K562 (cell line): Measurements from ENCODE around the gene WASF2. TPM values are rescaled to one million over a fixed set of nuclear protein-coding genes. Genes with fewer than 3 reads are reported as not detected.

Experiments used
- ATF1 ChIP-seq, 2 experiments: fragments of 450-650 bp in 1 of 2; IDR thresholded peaks; 2 replicates each; pipeline ENCODE4 v1.6.1; 2016; ENCODE audit warnings: missing compliant biosample characterization in 1 of 2, missing genetic modification characterization in 1 of 2
- BCL6 ChIP-seq: fragments of 250-450 bp; sonication (Bioruptor Pico); IDR thresholded peaks from 2 replicates; pipeline ENCODE4 v1.4.0; 2020
- BRD9 ChIP-seq: fragments of 450-650 bp; IDR thresholded peaks from 2 replicates; pipeline ENCODE4 v1.6.1; 2018; ENCODE audit warnings: low read depth; ENCODE audit not compliant: partially characterized antibody
- KLF16 ChIP-seq: IDR thresholded peaks from 2 replicates; pipeline ENCODE4 v1.6.1; 2016; ENCODE audit warnings: antibody characterized with exemption
- RNF2 ChIP-seq: sonication (generic); IDR thresholded peaks from 2 replicates; pipeline ENCODE4 v1.6.1; 2016
- ZBTB17 ChIP-seq: fragments of 450-650 bp; formaldehyde crosslinking; IDR thresholded peaks from 2 replicates; pipeline ENCODE4 v1.4.0; 2020; ENCODE audit warnings: mild to moderate bottlenecking
- ZNF584 ChIP-seq: fragments of 200-800 bp; sonication (Bioruptor generic); IDR thresholded peaks from 2 replicates; pipeline ENCODE4 v1.6.1; 2016; ENCODE audit warnings: low read depth, mild to moderate bottlenecking, missing genetic modification characterization, missing compliant biosample characterization
- polyA plus RNA-seq, 8 experiments: library from polyadenylated mRNA; depleted of rRNA in 4 of 8; stranded (reverse) in 5 of 8; unstranded in 3 of 8; fragments of >200 nt; fragmentation: Nextera tagmentation in 2 of 8; fragmentation: Illumina TruSeq in 1 of 8; extraction: Ambion mirVana in 2 of 8; extraction: Trizol in 1 of 8; gene quantifications; 2 replicates each; pipeline versions ENCODE4 v1.2.1 to v1.2.3, GENCODE V29; 2011 to 2014; ENCODE audit warnings: inconsistent platforms in 1 of 8, missing spikeins in 1 of 8
- total RNA-seq, 7 experiments: library from RNA; depleted of rRNA in 6 of 7; stranded (reverse); fragments of >200 nt in 6 of 7; fragmentation: Illumina TruSeq in 2 of 7; extraction: Trizol in 2 of 7; gene quantifications; 2 replicates each; pipeline versions ENCODE4 v1.2.1 to v1.2.3, GENCODE V29; 2011 to 2021; ENCODE audit warnings: low replicate concordance in 1 of 7
- TF ChIP-seq, protein P1 (sequence below): IDR thresholded peaks from 3 replicates; pipeline ENCODE4 v1.6.1; 2011; ENCODE audit warnings: borderline replicate concordance, mild to moderate bottlenecking; ENCODE audit not compliant: insufficient read length, insufficient read depth
- TF ChIP-seq, protein P2 (sequence below): fragments of 250-450 bp; sonication (Bioruptor Pico); IDR thresholded peaks from 2 replicates; pipeline ENCODE4 v1.4.0; 2020; ENCODE audit warnings: mild to moderate bottlenecking, moderate library complexity, borderline replicate concordance
- TF ChIP-seq, protein P3 (sequence below): fragments of 250-450 bp; sonication (Bioruptor Pico); IDR thresholded peaks from 2 replicates; pipeline ENCODE4 v1.9.0; 2021; ENCODE audit warnings: mild to moderate bottlenecking
- TF ChIP-seq, protein P4 (sequence below), 3 experiments: IDR thresholded peaks in 2 of 3; conservative IDR thresholded peaks in 1 of 3; 2 replicates each; pipeline ENCODE4 v1.5.1; 2011 to 2012; ENCODE audit warnings: low read length in 3 of 3, mild to moderate bottlenecking in 3 of 3, control low read depth in 2 of 3, improper control_type of control experiment in 1 of 3, inconsistent platforms in 1 of 3, low read depth in 1 of 3, mixed read lengths in 1 of 3, moderate library complexity in 1 of 3; ENCODE audit not compliant: insufficient read depth in 2 of 3
- TF ChIP-seq, protein P5 (sequence below), 2 experiments: fragments of 450-650 bp; formaldehyde crosslinking in 1 of 2; IDR thresholded peaks; 2 replicates each; pipeline versions ENCODE4 v1.4.0 to v1.6.1; 2014 to 2020; ENCODE audit warnings: mild to moderate bottlenecking in 2 of 2, borderline replicate concordance in 1 of 2, low read depth in 1 of 2

Gene WASF2
- total and polyA plus RNA-seq, 9 of the 15 experiments (the other 6 are each of a cell fraction or from before 2014, with no cell fraction given): 8.2 to 163 (median 31.2) TPM

DNA sequence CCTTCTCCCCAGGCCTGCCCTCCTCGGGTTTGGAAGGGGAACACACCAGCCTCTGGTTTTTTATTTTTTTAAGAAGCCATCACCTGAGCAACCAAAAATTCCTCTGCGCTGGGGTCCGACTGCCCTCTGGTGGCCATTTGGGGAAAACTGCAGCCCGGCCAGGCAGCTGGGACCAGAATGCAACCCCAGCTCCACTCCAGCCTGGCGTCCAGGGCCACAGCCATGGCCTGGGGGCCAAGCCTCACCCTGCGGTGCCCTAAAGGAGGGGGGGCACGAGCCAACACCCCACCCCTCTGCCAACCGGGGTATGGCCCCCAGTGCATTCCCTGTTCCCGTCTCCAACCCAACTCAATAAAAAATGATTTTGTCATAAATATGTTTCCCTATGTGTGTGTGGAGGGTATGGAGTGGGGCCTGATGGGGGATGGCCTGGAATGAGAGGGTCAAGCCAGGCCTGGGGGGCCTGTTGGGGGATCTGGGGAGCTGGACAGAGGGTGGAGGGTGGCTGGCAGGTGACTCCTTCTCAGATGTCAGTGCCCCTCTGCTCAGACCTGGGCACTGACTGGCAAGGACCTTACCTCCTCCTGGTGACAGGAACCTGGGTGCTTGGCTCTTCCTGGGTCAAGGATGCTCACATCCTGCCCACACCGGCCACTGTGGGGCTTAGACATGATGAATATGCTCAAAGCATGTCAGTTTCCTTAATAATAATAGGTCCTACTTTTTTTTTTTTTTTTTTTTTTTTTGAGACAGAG lies 94.3 kb downstream of the WASF2 start (continued):
- TF ChIP-seq BRD9: no peak
- TF ChIP-seq ZNF584: no peak
- TF ChIP-seq, protein P1, sequence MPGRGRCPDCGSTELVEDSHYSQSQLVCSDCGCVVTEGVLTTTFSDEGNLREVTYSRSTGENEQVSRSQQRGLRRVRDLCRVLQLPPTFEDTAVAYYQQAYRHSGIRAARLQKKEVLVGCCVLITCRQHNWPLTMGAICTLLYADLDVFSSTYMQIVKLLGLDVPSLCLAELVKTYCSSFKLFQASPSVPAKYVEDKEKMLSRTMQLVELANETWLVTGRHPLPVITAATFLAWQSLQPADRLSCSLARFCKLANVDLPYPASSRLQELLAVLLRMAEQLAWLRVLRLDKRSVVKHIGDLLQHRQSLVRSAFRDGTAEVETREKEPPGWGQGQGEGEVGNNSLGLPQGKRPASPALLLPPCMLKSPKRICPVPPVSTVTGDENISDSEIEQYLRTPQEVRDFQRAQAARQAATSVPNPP: no peak
- TF ChIP-seq, protein P2, sequence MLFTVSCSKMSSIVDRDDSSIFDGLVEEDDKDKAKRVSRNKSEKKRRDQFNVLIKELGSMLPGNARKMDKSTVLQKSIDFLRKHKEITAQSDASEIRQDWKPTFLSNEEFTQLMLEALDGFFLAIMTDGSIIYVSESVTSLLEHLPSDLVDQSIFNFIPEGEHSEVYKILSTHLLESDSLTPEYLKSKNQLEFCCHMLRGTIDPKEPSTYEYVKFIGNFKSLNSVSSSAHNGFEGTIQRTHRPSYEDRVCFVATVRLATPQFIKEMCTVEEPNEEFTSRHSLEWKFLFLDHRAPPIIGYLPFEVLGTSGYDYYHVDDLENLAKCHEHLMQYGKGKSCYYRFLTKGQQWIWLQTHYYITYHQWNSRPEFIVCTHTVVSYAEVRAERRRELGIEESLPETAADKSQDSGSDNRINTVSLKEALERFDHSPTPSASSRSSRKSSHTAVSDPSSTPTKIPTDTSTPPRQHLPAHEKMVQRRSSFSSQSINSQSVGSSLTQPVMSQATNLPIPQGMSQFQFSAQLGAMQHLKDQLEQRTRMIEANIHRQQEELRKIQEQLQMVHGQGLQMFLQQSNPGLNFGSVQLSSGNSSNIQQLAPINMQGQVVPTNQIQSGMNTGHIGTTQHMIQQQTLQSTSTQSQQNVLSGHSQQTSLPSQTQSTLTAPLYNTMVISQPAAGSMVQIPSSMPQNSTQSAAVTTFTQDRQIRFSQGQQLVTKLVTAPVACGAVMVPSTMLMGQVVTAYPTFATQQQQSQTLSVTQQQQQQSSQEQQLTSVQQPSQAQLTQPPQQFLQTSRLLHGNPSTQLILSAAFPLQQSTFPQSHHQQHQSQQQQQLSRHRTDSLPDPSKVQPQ (CRISPR knock-in tag): no peak
- TF ChIP-seq ZBTB17 (CRISPR knock-in tag): no peak
- TF ChIP-seq RNF2: no peak
- TF ChIP-seq, protein P3, sequence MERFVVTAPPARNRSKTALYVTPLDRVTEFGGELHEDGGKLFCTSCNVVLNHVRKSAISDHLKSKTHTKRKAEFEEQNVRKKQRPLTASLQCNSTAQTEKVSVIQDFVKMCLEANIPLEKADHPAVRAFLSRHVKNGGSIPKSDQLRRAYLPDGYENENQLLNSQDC (CRISPR knock-in tag): no peak
- TF ChIP-seq, protein P4, sequence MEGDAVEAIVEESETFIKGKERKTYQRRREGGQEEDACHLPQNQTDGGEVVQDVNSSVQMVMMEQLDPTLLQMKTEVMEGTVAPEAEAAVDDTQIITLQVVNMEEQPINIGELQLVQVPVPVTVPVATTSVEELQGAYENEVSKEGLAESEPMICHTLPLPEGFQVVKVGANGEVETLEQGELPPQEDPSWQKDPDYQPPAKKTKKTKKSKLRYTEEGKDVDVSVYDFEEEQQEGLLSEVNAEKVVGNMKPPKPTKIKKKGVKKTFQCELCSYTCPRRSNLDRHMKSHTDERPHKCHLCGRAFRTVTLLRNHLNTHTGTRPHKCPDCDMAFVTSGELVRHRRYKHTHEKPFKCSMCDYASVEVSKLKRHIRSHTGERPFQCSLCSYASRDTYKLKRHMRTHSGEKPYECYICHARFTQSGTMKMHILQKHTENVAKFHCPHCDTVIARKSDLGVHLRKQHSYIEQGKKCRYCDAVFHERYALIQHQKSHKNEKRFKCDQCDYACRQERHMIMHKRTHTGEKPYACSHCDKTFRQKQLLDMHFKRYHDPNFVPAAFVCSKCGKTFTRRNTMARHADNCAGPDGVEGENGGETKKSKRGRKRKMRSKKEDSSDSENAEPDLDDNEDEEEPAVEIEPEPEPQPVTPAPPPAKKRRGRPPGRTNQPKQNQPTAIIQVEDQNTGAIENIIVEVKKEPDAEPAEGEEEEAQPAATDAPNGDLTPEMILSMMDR (IDR thresholded peaks at IDR 0.05 in 2 of 3, conservative IDR thresholded peaks at IDR 0.05 in 1 of 3; ENCODE audit: insufficient read depth in 2 of 3, low read depth in 1 of 3, low read length in 3 of 3): peak; percentile 97 to 99 (median 99)
- no peak for TF ChIP-seq BCL6 (CRISPR knock-in tag)
- peak; percentile 64 for TF ChIP-seq KLF16
- no peak for TF ChIP-seq ATF1 (CRISPR knock-in tag; IDR thresholded peaks at IDR 0.05)
- no peak for TF ChIP-seq ATF1 (tag; IDR thresholded peaks at IDR 0.05)
- TF ChIP-seq, protein P5, sequence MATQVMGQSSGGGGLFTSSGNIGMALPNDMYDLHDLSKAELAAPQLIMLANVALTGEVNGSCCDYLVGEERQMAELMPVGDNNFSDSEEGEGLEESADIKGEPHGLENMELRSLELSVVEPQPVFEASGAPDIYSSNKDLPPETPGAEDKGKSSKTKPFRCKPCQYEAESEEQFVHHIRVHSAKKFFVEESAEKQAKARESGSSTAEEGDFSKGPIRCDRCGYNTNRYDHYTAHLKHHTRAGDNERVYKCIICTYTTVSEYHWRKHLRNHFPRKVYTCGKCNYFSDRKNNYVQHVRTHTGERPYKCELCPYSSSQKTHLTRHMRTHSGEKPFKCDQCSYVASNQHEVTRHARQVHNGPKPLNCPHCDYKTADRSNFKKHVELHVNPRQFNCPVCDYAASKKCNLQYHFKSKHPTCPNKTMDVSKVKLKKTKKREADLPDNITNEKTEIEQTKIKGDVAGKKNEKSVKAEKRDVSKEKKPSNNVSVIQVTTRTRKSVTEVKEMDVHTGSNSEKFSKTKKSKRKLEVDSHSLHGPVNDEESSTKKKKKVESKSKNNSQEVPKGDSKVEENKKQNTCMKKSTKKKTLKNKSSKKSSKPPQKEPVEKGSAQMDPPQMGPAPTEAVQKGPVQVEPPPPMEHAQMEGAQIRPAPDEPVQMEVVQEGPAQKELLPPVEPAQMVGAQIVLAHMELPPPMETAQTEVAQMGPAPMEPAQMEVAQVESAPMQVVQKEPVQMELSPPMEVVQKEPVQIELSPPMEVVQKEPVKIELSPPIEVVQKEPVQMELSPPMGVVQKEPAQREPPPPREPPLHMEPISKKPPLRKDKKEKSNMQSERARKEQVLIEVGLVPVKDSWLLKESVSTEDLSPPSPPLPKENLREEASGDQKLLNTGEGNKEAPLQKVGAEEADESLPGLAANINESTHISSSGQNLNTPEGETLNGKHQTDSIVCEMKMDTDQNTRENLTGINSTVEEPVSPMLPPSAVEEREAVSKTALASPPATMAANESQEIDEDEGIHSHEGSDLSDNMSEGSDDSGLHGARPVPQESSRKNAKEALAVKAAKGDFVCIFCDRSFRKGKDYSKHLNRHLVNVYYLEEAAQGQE (IDR thresholded peaks at IDR 0.05; ENCODE audit: borderline replicate concordance): peak; percentile 85
- TF ChIP-seq, protein P5 (CRISPR knock-in tag; IDR thresholded peaks at IDR 0.05; ENCODE audit: low read depth): no peak
